Measurements from ENCODE around the gene SORCS2. TPM values are rescaled to one million over a fixed set of nuclear protein-coding genes. Genes with fewer than 3 reads are reported as not detected.

The SORCS2 gene
- polyA plus RNA-seq, 3 donors = 0.46 to 0.55 TPM; not detected in 1

DNA sequence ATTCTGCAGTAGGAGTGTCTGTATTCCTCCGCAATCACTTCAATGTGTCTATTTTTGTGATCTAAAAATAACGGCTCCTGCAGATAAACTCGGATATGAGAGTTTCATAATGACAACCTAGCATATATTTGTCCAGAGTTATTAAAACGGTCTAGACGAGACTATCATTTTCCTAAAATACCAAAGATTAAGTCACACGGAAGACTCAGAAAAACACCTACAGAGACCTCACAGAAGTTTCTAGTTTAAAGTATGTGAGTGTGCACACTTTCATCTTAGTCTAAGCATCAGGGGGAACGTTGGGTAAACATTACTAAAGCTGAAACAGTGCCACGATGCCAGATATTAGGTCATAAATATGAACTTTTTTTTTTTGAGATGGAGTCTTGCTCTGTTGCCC lies 590.4 kb downstream of the SORCS2 start:
- no peak overlapping the region for H3K4me3 Mint-ChIP-seq
- no peaks in the 10 kb centered on the region for H3K27me3 ChIP-seq (ENCODE audit: control insufficient read depth in 2 of 2, insufficient read depth in 2 of 2, low read length in 2 of 2)
- no peak overlapping the region for H3K27ac Mint-ChIP-seq
- WGBS (ENCODE audit: insufficient coverage) = no CpG with 5 or more reads among the region's 8 CpGs
- H3K27ac ChIP-seq (ENCODE audit: low read depth in 1 of 2, low read length in 2 of 2) = no peak overlapping the region
- H4K20me1 ChIP-seq (ENCODE audit: insufficient read depth, low read length) = no peaks in the 10 kb centered on the region
- no peak overlapping the region for H3K4me3 ChIP-seq (replicated peaks in 1 of 3; ENCODE audit: low read depth in 2 of 3, low read length in 3 of 3)
- no peak overlapping the region for H3K4me2 ChIP-seq (replicated peaks; ENCODE audit: extremely low read depth, low read length, poor library complexity, severe bottlenecking)
- intact Hi-C loops (cut with micrococcal nuclease) = no loop called here
- no peak overlapping the region for H2AFZ ChIP-seq (ENCODE audit: insufficient read depth, low read depth, low read length, poor library complexity, severe bottlenecking)
- no peaks in the 10 kb centered on the region for H3K9me3 ChIP-seq (replicated peaks in 1 of 2; ENCODE audit: control insufficient read depth in 1 of 2, insufficient read depth in 1 of 2, low read length in 2 of 2)
- peaks cover 2 to 7% (median 3%) of the 10 kb centered on the region in 3 donors for H3K27me3 Mint-ChIP-seq (ENCODE audit: low read depth in 3 of 3)
- H3K9me3 Mint-ChIP-seq = peaks cover 0 to 3% (median 0%) of the 10 kb centered on the region in 7 donors
- peaks cover 14% of the 10 kb centered on the region for H3K4me1 Mint-ChIP-seq
- no peaks in the 10 kb centered on the region for H3K36me3 ChIP-seq (replicated peaks in 1 of 2; ENCODE audit: control insufficient read depth in 1 of 2, insufficient read depth in 2 of 2, low read length in 2 of 2)
- peaks cover 0 to 24% of the 10 kb centered on the region in 2 donors for H3K36me3 Mint-ChIP-seq
- TF ChIP-seq, protein P1, sequence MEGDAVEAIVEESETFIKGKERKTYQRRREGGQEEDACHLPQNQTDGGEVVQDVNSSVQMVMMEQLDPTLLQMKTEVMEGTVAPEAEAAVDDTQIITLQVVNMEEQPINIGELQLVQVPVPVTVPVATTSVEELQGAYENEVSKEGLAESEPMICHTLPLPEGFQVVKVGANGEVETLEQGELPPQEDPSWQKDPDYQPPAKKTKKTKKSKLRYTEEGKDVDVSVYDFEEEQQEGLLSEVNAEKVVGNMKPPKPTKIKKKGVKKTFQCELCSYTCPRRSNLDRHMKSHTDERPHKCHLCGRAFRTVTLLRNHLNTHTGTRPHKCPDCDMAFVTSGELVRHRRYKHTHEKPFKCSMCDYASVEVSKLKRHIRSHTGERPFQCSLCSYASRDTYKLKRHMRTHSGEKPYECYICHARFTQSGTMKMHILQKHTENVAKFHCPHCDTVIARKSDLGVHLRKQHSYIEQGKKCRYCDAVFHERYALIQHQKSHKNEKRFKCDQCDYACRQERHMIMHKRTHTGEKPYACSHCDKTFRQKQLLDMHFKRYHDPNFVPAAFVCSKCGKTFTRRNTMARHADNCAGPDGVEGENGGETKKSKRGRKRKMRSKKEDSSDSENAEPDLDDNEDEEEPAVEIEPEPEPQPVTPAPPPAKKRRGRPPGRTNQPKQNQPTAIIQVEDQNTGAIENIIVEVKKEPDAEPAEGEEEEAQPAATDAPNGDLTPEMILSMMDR (IDR thresholded peaks at IDR 0.05) = no peak
- H3K4me1 ChIP-seq (ENCODE audit: control insufficient read depth in 1 of 2, insufficient read depth in 2 of 2, low read length in 2 of 2) = peaks cover 6 to 9% of the 10 kb centered on the region in 2 donors
- no peak for DNase-seq
- H3K79me2 ChIP-seq (ENCODE audit: insufficient read depth, low read length) = no peaks in the 10 kb centered on the region
- no peak overlapping the region for H3K9ac ChIP-seq (ENCODE audit: insufficient read depth, low read length, poor library complexity, severe bottlenecking)

DNA sequence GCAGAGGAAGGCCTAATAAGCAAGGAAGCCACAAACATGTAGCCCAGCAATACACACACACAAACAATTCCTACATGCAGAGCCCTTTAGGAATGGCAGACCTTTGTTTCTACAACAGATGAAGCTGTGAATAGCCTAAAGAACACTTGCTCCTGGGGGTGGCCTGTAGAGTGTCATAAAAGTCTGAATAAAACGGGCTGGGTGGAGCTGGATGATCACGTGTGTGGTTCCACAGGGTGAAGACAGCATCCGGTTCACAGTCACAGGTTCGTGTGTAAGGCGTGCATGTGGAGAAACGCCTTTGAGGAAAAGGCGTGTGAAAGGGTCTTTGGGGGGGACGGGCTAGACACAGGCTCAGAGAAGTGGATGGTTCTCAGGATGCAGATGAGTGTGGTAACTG lies 591.2 kb downstream of the SORCS2 start:
- no peaks in the 10 kb centered on the region for H4K20me1 ChIP-seq (ENCODE audit: insufficient read depth, low read length)
- TF ChIP-seq, protein P1 (IDR thresholded peaks at IDR 0.05) = no peak
- H3K36me3 Mint-ChIP-seq = peaks cover 0 to 17% of the 10 kb centered on the region in 2 donors
- H3K27me3 Mint-ChIP-seq (ENCODE audit: low read depth in 3 of 3) = peaks cover 2 to 5% (median 2%) of the 10 kb centered on the region in 3 donors
- peaks cover 6 to 9% of the 10 kb centered on the region in 2 donors for H3K4me1 ChIP-seq (ENCODE audit: control insufficient read depth in 1 of 2, insufficient read depth in 2 of 2, low read length in 2 of 2)
- H2AFZ ChIP-seq (ENCODE audit: insufficient read depth, low read depth, low read length, poor library complexity, severe bottlenecking) = no peak overlapping the region
- no peak overlapping the region for H3K4me3 Mint-ChIP-seq
- peaks cover 0 to 3% (median 0%) of the 10 kb centered on the region in 7 donors for H3K9me3 Mint-ChIP-seq
- no peaks in the 10 kb centered on the region for H3K36me3 ChIP-seq (replicated peaks in 1 of 2; ENCODE audit: control insufficient read depth in 1 of 2, insufficient read depth in 2 of 2, low read length in 2 of 2)
- H3K27ac ChIP-seq (ENCODE audit: low read depth in 1 of 2, low read length in 2 of 2) = no peak overlapping the region
- no peak for DNase-seq
- no peak overlapping the region for H3K4me2 ChIP-seq (replicated peaks; ENCODE audit: extremely low read depth, low read length, poor library complexity, severe bottlenecking)
- no peaks in the 10 kb centered on the region for H3K27me3 ChIP-seq (ENCODE audit: control insufficient read depth in 2 of 2, insufficient read depth in 2 of 2, low read length in 2 of 2)
- peaks cover 14% of the 10 kb centered on the region for H3K4me1 Mint-ChIP-seq
- intact Hi-C loops (cut with micrococcal nuclease) = no loop called here
- WGBS (ENCODE audit: insufficient coverage) = 99% methylated on average over 8 of the region's 8 CpGs
- H3K4me3 ChIP-seq (replicated peaks in 1 of 3; ENCODE audit: low read depth in 2 of 3, low read length in 3 of 3) = no peak overlapping the region
- peak overlapping the region in 1 of 7 donors; percentile 2 for H3K27ac Mint-ChIP-seq
- H3K9ac ChIP-seq (ENCODE audit: insufficient read depth, low read length, poor library complexity, severe bottlenecking) = no peak overlapping the region
- H3K79me2 ChIP-seq (ENCODE audit: insufficient read depth, low read length) = no peaks in the 10 kb centered on the region
- H3K9me3 ChIP-seq (replicated peaks in 1 of 2; ENCODE audit: control insufficient read depth in 1 of 2, insufficient read depth in 1 of 2, low read length in 2 of 2) = no peaks in the 10 kb centered on the region

Data from CD14-positive monocyte (primary cell).